Naive thymus-derived CD8-positive, alpha-beta T cell (primary cell): ENCODE measurements around the gene JCAD. TPM values are rescaled to one million over a fixed set of nuclear protein-coding genes. Genes with fewer than 3 reads are reported as not detected.
A peak's percentile ranks its signal among the peaks of the same experiment; 100 is the strongest.

Experiments
- ATAC-seq, 2 donors: fragments of 150-1000 bp; cut with Tn5 transposase in 1 of 2; sonication (Bioruptor Pico), chemical (Tn5 transposase) in 1 of 2; 1 replicate in 1 of 2; 2 replicates in 1 of 2; pipeline ENCODE4 v1.10.0; 2021; ENCODE audit warnings: mild to moderate bottlenecking in 2 of 2, moderate library complexity in 2 of 2
- POLR2A ChIA-PET: fragments of 350-600 bp; sonication (Branson Sonifier 250); formaldehyde crosslinking; loops from one replicate; lab custom pipeline; 2021; ENCODE audit warnings: antibody characterized with exemption; lab: Charles Lee
- DNase-seq, 10 donors: peaks; one replicate each; pipeline versions ENCODE4 v3.0.0 to v3.0.0-alpha.2; 2020 to 2022
- H3K27ac Mint-ChIP-seq, 10 donors: one replicate each; pipeline ENCODE4 v1.8.0; 2020 to 2022; ENCODE audit warnings: mild to moderate bottlenecking in 10 of 10, mixed read lengths in 10 of 10, moderate library complexity in 4 of 10, inconsistent platforms in 1 of 10
- H3K27me3 Mint-ChIP-seq, 5 donors: one replicate each; pipeline ENCODE4 v1.8.0; 2021 to 2022; ENCODE audit warnings: mixed read lengths in 5 of 5
- H3K36me3 Mint-ChIP-seq, 3 donors: one replicate each; pipeline ENCODE4 v1.8.0; 2020 to 2022; ENCODE audit warnings: mixed read lengths in 3 of 3, mild to moderate bottlenecking in 2 of 3, inconsistent platforms in 1 of 3
- H3K4me1 Mint-ChIP-seq, 4 donors: one replicate each; pipeline ENCODE4 v1.8.0; 2021 to 2022; ENCODE audit warnings: mixed read lengths in 4 of 4
- H3K4me3 Mint-ChIP-seq, 10 donors: one replicate each; pipeline ENCODE4 v1.8.0; 2020 to 2022; ENCODE audit warnings: mild to moderate bottlenecking in 10 of 10, mixed read lengths in 10 of 10, moderate library complexity in 6 of 10, inconsistent platforms in 1 of 10
- H3K9me3 Mint-ChIP-seq, 9 donors: one replicate each; pipeline ENCODE4 v1.8.0; 2020 to 2022; ENCODE audit warnings: mixed read lengths in 9 of 9, mild to moderate bottlenecking in 3 of 9, inconsistent platforms in 1 of 9, moderate library complexity in 1 of 9
- polyA plus RNA-seq, 3 donors: library from polyadenylated mRNA; unstranded; fragments of 300-500 nt; fragmentation: Illumina TruSeq; gene quantifications; one replicate each; pipeline ENCODE4 v1.2.3, GENCODE V29; 2021
- total RNA-seq, 8 experiments: library from RNA in 2 of 8; stranded (reverse) in 2 of 8; gene quantifications; one replicate each; pipeline ENCODE4 v1.2.3 and lab custom pipeline; 2021 to 2026

JCAD gene
- total and polyA plus RNA-seq, 5 experiments from 2014 or later, result not detected

DNA sequence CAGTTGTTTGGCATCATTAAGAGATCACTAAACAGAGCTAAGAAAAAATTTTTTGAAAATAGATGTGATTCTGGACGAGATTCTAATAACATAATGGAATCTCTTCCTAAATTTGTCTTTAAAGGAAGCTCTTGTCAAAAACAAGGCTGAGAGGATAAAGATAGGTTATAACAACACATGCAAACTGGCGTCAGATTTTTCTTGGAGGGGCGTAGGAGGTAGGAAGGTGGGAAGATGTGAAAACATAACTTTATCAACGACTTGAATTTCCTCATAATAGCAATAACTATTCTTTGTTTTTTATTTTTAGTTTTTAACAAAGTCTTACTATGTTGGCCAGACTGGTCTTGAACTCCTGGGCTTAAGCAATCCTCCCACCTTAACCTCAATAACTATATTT, 31.8 kb upstream of the JCAD start:
- Mint-ChIP-seq H3K36me3 (no peaks in the 10 kb centered on the region), H3K27ac (no peak overlapping the region), H3K4me1 (no peaks in the 10 kb centered on the region), H3K27me3 (peaks cover 9 to 55% (median 28%) of the 10 kb centered on the region in 5 donors), H3K4me3 (no peak overlapping the region), H3K9me3 (no peaks in the 10 kb centered on the region)
- POLR2A ChIA-PET, result no interaction called here
- no peak for DNase-seq
- no peak for ATAC-seq

DNA sequence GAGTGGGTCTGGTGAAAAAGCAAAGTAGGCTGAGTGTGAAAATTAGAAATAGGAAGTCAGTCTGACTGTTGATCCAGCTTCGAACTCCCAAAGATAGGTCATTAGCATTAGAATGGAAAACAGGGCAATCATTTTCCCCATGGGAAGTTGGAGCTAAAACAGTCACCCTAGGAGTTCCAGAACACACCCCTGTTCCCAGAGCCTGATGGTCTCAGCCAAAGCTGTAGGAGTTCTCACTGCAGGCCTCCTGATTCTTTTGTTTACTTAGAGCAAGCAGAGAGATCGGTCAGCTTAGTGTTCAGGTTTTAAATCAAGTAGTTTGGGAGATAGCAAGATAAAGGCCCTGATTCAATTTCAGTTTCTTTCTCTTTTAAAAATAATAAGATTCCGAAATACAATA, 28.8 kb upstream of the JCAD start:
- POLR2A ChIA-PET, result no interaction called here
- H3K9me3 Mint-ChIP-seq, result no peaks in the 10 kb centered on the region

DNA sequence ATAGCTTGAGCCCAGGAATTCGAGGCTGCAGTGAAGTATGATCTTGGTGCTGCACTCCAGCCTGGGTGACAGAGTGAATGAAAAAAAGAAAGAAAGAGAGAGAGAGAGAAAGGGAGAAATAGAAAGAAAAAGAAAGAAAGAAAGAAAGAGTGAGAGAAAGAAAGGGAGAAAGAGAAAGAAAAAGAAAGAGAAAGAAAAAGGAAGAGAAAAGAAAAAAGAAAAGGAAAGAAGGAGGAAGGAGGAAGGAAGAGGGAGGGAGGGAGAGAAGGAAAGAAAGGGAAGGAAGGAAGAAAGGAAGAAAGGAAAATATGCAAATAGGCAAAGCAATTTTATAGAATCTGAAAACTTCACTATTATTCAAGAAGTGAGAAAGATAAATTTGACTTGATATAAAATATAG, 24.5 kb upstream of the JCAD start:
- no peak for ATAC-seq
- H3K27me3 Mint-ChIP-seq, result peaks cover 25 to 63% (median 31%) of the 10 kb centered on the region in 5 donors
- POLR2A ChIA-PET, result no interaction called here

More for the DNA sequence above, 28.8 kb upstream of the JCAD start:
- Mint-ChIP-seq H3K36me3 (no peaks in the 10 kb centered on the region), H3K4me3 (no peak overlapping the region), H3K4me1 (peaks cover 0 to 3% (median 0%) of the 10 kb centered on the region in 4 donors), H3K27me3 (peaks cover 18 to 54% (median 26%) of the 10 kb centered on the region in 5 donors), H3K27ac (no peak overlapping the region)
- DNase-seq, result no peak
- ATAC-seq, result no peak

DNA sequence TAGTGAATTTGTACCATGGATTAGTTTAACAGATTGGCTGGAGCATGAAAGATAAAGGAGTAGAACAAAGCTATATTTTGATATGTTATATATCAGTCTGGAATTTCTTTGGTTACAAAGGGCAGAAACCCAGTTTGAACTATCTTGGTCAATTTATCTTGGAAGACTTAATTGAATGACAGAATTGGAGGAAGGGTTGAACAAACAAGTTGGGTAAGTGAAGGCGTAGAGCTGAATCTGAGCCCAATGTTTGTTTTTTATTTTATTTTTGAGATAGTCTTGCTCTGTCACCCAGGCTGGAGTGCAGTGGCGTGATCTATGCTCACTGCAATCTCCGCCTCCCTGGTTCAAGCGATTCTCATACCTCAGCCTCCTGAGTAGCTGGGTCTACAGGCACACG, 21.8 kb upstream of the JCAD start:
- ATAC-seq, result no peak
- peaks cover 32 to 66% (median 44%) of the 10 kb centered on the region in 5 donors for H3K27me3 Mint-ChIP-seq
- H3K4me1 Mint-ChIP-seq, result peaks cover 0 to 3% (median 0%) of the 10 kb centered on the region in 4 donors
- no peak for DNase-seq
- no peak overlapping the region for H3K4me3 Mint-ChIP-seq
- no peak overlapping the region for H3K27ac Mint-ChIP-seq
- POLR2A ChIA-PET, result no interaction called here
- no peaks in the 10 kb centered on the region for H3K36me3 Mint-ChIP-seq
- peaks cover 0 to 2% (median 0%) of the 10 kb centered on the region in 9 donors for H3K9me3 Mint-ChIP-seq

More for the DNA sequence above, 24.5 kb upstream of the JCAD start:
- H3K36me3 Mint-ChIP-seq, result no peaks in the 10 kb centered on the region
- peaks cover 0 to 2% (median 0%) of the 10 kb centered on the region in 9 donors for H3K9me3 Mint-ChIP-seq
- no peak overlapping the region for H3K4me3 Mint-ChIP-seq
- H3K4me1 Mint-ChIP-seq, result peaks cover 0 to 3% (median 0%) of the 10 kb centered on the region in 4 donors
- no peak overlapping the region for H3K27ac Mint-ChIP-seq
- no peak for DNase-seq

GRCh38 chr10:30080161-30080560, 20.8 kb upstream of the JCAD start:
- no peak overlapping the region for H3K27ac Mint-ChIP-seq
- H3K36me3 Mint-ChIP-seq, result no peaks in the 10 kb centered on the region
- DNase-seq (no peak), ATAC-seq (no peak)
- H3K27me3 Mint-ChIP-seq, result peaks cover 27 to 68% (median 43%) of the 10 kb centered on the region in 5 donors
- no peak overlapping the region for H3K4me3 Mint-ChIP-seq
- H3K4me1 Mint-ChIP-seq, result peaks cover 0 to 3% (median 0%) of the 10 kb centered on the region in 4 donors
- POLR2A ChIA-PET, result no interaction called here
- peaks cover 0 to 5% (median 0%) of the 10 kb centered on the region in 9 donors for H3K9me3 Mint-ChIP-seq

DNA sequence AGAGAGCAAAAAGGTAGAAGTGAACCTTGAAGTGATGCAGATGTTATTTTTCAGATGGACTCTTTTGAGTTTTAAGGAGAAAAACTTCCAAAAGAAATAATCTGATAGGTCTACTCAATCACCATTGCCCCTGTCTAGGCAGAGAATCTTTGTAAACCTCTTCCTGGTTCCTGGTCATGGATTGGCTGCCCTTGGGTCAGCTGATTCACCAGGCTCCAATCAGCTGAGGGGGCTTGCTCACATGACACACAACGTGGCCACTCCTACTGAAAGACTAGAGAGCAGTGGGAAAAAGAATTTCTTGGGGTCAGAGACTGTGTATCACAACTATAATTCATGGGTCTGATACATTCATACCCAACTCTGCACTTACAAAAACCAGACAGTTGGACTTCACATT, 20.0 kb upstream of the JCAD start:
- H3K27me3 Mint-ChIP-seq, result peaks cover 21 to 66% (median 39%) of the 10 kb centered on the region in 5 donors
- no peak for DNase-seq
- POLR2A ChIA-PET, result no interaction called here

GRCh38 chr10:30075481-30075880, 16.1 kb upstream of the JCAD start:
- ATAC-seq, result no peak
- H3K27ac Mint-ChIP-seq, result no peak overlapping the region
- H3K27me3 Mint-ChIP-seq, result peaks cover 20 to 58% (median 32%) of the 10 kb centered on the region in 5 donors

More for the DNA sequence above, 20.0 kb upstream of the JCAD start:
- Mint-ChIP-seq H3K27ac (no peak overlapping the region), H3K9me3 (peaks cover 0 to 5% (median 0%) of the 10 kb centered on the region in 9 donors), H3K36me3 (no peaks in the 10 kb centered on the region), H3K4me1 (peaks cover 0 to 3% (median 0%) of the 10 kb centered on the region in 4 donors), H3K4me3 (no peak overlapping the region)
- no peak for ATAC-seq

DNA sequence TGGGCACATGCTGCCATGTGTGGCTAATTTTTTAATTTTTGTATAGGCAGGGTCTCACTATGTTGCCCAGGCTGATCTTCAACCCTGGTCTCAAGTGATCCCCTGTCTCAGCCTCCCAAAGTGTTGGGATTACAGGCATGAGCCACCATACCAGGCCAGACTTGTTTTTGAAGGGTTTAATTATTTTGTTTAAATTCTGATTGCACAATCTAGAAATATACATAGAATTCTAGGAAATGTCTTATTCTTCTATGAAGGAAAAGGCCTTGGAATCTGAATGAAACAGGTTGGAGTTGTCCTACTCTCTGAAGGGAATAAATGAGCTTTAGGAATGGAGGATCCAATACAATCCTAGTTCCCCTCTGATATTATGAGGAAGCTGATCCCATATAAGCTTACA, 15.5 kb upstream of the JCAD start:
- Mint-ChIP-seq H3K4me3 (no peak overlapping the region), H3K27me3 (peaks cover 22 to 53% (median 32%) of the 10 kb centered on the region in 5 donors), H3K36me3 (no peaks in the 10 kb centered on the region), H3K27ac (no peak overlapping the region), H3K4me1 (no peaks in the 10 kb centered on the region), H3K9me3 (peaks cover 0 to 5% (median 0%) of the 10 kb centered on the region in 9 donors)
- ATAC-seq (no peak), DNase-seq (no peak)
- POLR2A ChIA-PET, result no interaction called here

More at GRCh38 chr10:30075481-30075880, 16.1 kb upstream of the JCAD start:
- Mint-ChIP-seq H3K4me1 (no peaks in the 10 kb centered on the region), H3K36me3 (no peaks in the 10 kb centered on the region), H3K9me3 (peaks cover 0 to 5% (median 0%) of the 10 kb centered on the region in 9 donors), H3K4me3 (no peak overlapping the region)
- POLR2A ChIA-PET, result no interaction called here
- DNase-seq, result no peak

- POLR2A ChIA-PET, result no interaction called here
- Mint-ChIP-seq H3K27me3 (peaks cover 22 to 52% (median 35%) of the 10 kb centered on the region in 5 donors), H3K4me1 (no peaks in the 10 kb centered on the region)
Observed at GRCh38 chr10:30074090-30074489, 14.7 kb upstream of the JCAD start.

GRCh38 chr10:30073767-30074060, 14.3 kb upstream of the JCAD start:
- Mint-ChIP-seq H3K36me3 (no peaks in the 10 kb centered on the region), H3K4me3 (no peak overlapping the region), H3K27ac (no peak overlapping the region), H3K9me3 (peaks cover 0 to 3% (median 0%) of the 10 kb centered on the region in 9 donors), H3K4me1 (no peaks in the 10 kb centered on the region), H3K27me3 (peaks cover 26 to 55% (median 39%) of the 10 kb centered on the region in 5 donors)
- ATAC-seq (no peak), DNase-seq (no peak)
- POLR2A ChIA-PET, result no interaction called here

More at GRCh38 chr10:30074090-30074489, 14.7 kb upstream of the JCAD start:
- Mint-ChIP-seq H3K36me3 (no peaks in the 10 kb centered on the region), H3K27ac (no peak overlapping the region), H3K9me3 (peaks cover 0 to 3% (median 0%) of the 10 kb centered on the region in 9 donors), H3K4me3 (no peak overlapping the region)
- DNase-seq (no peak), ATAC-seq (no peak)

GRCh38 chr10:30073045-30073766, 13.8 kb upstream of the JCAD start:
- Mint-ChIP-seq H3K36me3 (no peaks in the 10 kb centered on the region), H3K27ac (no peak overlapping the region), H3K9me3 (peaks cover 0 to 3% (median 0%) of the 10 kb centered on the region in 9 donors), H3K27me3 (peaks cover 23 to 54% (median 36%) of the 10 kb centered on the region in 5 donors), H3K4me3 (no peak overlapping the region), H3K4me1 (no peaks in the 10 kb centered on the region)
- no peak for DNase-seq
- POLR2A ChIA-PET, result no interaction called here
- ATAC-seq, result no peak

- POLR2A ChIA-PET, result no interaction called here
- Mint-ChIP-seq H3K36me3 (no peaks in the 10 kb centered on the region), H3K9me3 (peaks cover 0 to 3% (median 0%) of the 10 kb centered on the region in 9 donors), H3K27ac (no peak overlapping the region), H3K27me3 (peaks cover 21 to 49% (median 29%) of the 10 kb centered on the region in 5 donors), H3K4me3 (no peak overlapping the region), H3K4me1 (no peaks in the 10 kb centered on the region)
- no peak for DNase-seq
- ATAC-seq, result no peak
Observed at GRCh38 chr10:30072068-30072467, 12.7 kb upstream of the JCAD start.

DNA sequence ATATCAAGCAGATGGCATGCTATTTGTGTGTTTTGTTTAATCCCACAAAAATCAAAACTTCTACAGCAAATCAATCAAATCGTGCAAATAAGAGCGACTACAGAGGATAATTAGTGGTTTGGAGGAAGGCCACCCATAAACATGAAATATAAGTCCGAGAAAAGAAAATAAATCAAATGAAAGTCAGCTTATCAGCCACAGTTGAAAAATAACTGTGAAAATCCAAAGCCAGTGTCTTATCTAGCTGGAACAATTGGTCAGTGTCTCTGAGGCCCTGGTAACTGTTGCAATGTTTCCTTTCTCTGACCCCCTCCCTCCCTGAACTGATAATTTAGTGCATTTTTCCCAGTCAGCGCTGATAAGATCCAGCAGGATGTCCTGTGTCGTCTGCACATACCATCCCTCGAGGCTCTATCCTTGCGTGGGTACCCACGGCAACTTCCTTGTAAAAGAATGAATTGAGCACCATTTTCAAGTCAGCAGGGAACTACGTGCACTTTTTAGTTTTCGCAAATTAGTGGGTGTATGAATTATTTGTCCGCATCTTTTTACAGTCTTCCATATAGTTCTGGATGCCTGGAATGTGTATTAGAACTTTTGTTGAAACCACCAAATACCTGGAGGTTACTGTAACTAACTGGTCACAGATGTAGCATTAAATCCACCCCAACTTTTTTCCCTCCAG, 10.8 kb upstream of the JCAD start:
- Mint-ChIP-seq H3K27me3 (peaks cover 21 to 40% (median 23%) of the 10 kb centered on the region in 5 donors), H3K27ac (peak overlapping the region in 1 of 10 donors; percentile 4), H3K9me3 (no peaks in the 10 kb centered on the region), H3K4me1 (no peaks in the 10 kb centered on the region), H3K36me3 (no peaks in the 10 kb centered on the region), H3K4me3 (no peak overlapping the region)
- DNase-seq, result no peak
- POLR2A ChIA-PET, result no interaction called here
- ATAC-seq, result no peak
